Measurements from ENCODE around the gene SLX9. TPM values are rescaled to one million over a fixed set of nuclear protein-coding genes. Genes with fewer than 3 reads are reported as not detected.
A peak's percentile ranks its signal among the peaks of the same experiment; 100 is the strongest.

Gene SLX9
- total RNA-seq, 1 donor from 2014 or later, result 24.0 TPM

DNA sequence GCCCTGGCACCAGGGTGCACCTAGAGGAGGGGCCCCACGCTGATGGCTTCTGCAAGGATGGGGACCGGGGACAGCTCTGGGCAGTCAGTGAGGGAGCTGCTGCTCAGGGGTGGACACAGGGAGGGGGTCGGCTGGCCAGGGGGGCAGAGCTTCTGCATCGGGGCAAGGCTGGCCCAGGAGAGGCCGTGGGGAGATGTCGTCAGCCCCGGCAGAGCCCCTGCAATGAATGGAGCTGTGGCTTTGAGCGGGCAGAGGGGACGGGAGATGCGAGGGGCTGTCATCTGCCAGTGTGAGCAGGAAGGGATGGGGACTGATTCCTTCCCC, 31.8 kb downstream of the SLX9 start:
- TF ChIP-seq, protein P1, sequence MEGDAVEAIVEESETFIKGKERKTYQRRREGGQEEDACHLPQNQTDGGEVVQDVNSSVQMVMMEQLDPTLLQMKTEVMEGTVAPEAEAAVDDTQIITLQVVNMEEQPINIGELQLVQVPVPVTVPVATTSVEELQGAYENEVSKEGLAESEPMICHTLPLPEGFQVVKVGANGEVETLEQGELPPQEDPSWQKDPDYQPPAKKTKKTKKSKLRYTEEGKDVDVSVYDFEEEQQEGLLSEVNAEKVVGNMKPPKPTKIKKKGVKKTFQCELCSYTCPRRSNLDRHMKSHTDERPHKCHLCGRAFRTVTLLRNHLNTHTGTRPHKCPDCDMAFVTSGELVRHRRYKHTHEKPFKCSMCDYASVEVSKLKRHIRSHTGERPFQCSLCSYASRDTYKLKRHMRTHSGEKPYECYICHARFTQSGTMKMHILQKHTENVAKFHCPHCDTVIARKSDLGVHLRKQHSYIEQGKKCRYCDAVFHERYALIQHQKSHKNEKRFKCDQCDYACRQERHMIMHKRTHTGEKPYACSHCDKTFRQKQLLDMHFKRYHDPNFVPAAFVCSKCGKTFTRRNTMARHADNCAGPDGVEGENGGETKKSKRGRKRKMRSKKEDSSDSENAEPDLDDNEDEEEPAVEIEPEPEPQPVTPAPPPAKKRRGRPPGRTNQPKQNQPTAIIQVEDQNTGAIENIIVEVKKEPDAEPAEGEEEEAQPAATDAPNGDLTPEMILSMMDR (IDR thresholded peaks at IDR 0.05), result no peak
- peaks cover 55% of the 10 kb centered on the region for H3K4me1 Mint-ChIP-seq (ENCODE audit: low read depth)
- no peak overlapping the region for H3K27ac Mint-ChIP-seq (ENCODE audit: unreplicated experiment)

DNA sequence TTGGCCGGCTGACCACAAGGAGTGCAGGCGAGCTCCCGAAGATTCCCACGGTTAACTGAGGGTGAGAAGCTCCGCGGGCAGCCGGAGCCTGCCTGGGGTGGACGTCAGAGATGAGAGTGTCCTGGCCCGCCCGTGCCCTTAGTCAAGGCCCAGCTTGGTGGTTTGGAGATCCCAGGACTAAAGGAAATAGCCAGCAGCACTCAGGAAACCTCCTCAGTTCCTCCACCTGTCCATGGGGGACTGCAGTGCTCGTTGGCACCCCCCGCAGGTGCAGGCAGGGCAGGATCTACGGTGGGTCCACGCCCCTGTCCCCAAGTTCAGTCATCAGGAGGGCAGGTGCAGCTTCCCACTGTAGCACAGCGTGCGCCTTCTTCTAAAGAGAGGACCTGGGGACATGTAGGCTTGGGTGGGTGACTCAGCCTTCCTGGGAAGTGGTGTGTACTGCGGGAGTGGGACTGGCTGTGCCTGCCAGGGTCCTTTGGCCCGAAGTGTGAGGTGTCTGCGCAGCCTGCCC, 32.5 kb downstream of the SLX9 start:
- Mint-ChIP-seq H3K27ac (ENCODE audit: unreplicated experiment) (no peak overlapping the region), H3K4me3 (ENCODE audit: unreplicated experiment) (no peak overlapping the region), H3K36me3 (ENCODE audit: low read depth) (peaks cover 3% of the 10 kb centered on the region), H3K9me3 (ENCODE audit: low read depth) (no peaks in the 10 kb centered on the region), H3K4me1 (ENCODE audit: low read depth) (peaks cover 53% of the 10 kb centered on the region), H3K27me3 (ENCODE audit: low read depth) (no peaks in the 10 kb centered on the region)
- TF ChIP-seq, protein P1 (IDR thresholded peaks at IDR 0.05), result no peak
- no peak for DNase-seq (ENCODE audit: low spot score)

More for the DNA sequence above, 31.8 kb downstream of the SLX9 start:
- H3K36me3 Mint-ChIP-seq (ENCODE audit: low read depth), result peaks cover 3% of the 10 kb centered on the region
- no peak for DNase-seq (ENCODE audit: low spot score)
- no peaks in the 10 kb centered on the region for H3K27me3 Mint-ChIP-seq (ENCODE audit: low read depth)
- no peaks in the 10 kb centered on the region for H3K9me3 Mint-ChIP-seq (ENCODE audit: low read depth)
- H3K4me3 Mint-ChIP-seq (ENCODE audit: unreplicated experiment), result no peak overlapping the region

DNA sequence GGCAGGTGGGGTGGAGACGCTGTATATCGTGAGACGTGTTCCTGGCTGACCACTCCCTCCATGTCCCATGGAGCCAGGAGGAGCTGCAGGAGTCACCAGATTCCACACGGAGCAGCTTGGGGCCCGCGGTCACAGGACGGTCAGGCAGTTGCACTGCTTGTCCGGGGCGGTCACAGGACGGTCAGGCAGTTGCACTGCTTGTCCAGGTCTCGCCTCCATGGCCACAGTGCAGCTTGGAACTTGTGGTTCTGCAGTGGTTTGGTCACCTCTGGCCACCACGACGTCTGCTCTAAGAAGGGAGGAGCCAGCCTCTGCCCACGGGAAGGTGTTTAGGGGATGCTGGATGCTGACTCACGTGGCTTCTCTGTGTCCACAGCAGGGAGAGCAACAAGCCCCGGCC, 33.0 kb downstream of the SLX9 start:
- peaks cover 50% of the 10 kb centered on the region for H3K4me1 Mint-ChIP-seq (ENCODE audit: low read depth)
- TF ChIP-seq, protein P1 (IDR thresholded peaks at IDR 0.05), result no peak
- no peak for DNase-seq (ENCODE audit: low spot score)
- no peak overlapping the region for H3K27ac Mint-ChIP-seq (ENCODE audit: unreplicated experiment)
- H3K9me3 Mint-ChIP-seq (ENCODE audit: low read depth), result no peaks in the 10 kb centered on the region
- H3K27me3 Mint-ChIP-seq (ENCODE audit: low read depth), result no peaks in the 10 kb centered on the region
- H3K36me3 Mint-ChIP-seq (ENCODE audit: low read depth), result peaks cover 3% of the 10 kb centered on the region
- no peak overlapping the region for H3K4me3 Mint-ChIP-seq (ENCODE audit: unreplicated experiment)

DNA sequence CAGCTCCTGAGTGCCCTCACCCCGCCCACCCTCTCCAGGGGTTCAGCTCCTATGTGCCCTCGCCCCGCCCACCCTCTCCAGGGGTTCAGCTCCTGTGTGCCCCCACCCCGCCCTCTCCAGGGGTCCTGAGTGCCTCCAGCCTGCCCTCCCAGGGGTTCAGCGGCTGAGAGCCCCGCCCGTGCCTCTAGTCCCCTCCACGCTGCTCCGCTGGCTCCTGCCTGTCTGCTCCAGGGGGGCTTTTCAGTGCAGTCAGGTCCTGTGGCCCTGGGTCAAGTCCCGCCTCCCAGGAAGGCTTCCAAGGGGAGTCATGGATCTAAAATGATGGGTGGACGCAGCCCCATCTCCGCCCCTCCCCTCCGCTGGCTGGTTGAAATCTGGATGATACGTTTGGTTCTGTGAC, 33.8 kb downstream of the SLX9 start:
- H3K27me3 Mint-ChIP-seq (ENCODE audit: low read depth), result no peaks in the 10 kb centered on the region
- H3K27ac Mint-ChIP-seq (ENCODE audit: unreplicated experiment), result peak overlapping the region; percentile 41
- H3K9me3 Mint-ChIP-seq (ENCODE audit: low read depth), result no peaks in the 10 kb centered on the region
- DNase-seq (ENCODE audit: low spot score), result no peak
- TF ChIP-seq, protein P1 (IDR thresholded peaks at IDR 0.05), result no peak
- H3K36me3 Mint-ChIP-seq (ENCODE audit: low read depth), result peaks cover 3% of the 10 kb centered on the region
- peaks cover 44% of the 10 kb centered on the region for H3K4me1 Mint-ChIP-seq (ENCODE audit: low read depth)
- H3K4me3 Mint-ChIP-seq (ENCODE audit: unreplicated experiment), result no peak overlapping the region

DNA sequence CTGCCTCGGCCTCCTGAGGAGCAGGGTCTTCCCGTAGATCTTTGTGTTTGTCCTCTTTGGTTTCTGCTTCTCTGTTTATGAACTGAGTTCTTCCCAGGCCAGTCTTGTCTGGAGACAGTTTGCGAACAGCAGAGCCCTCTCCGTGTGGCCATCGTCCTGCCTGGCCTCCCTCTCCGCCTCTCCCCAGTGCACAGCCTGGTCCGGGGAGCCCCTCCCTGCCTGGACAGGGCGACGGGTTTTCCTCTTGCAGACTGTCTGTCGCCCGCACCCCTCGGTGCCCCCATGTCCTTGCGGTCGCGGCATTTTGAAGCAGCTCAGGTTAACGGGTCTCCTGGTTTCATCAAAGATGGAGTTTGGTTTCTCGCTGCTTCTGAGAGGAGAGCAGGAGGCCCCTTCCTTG, 34.8 kb downstream of the SLX9 start:
- TF ChIP-seq, protein P1 (IDR thresholded peaks at IDR 0.05), result no peak
- Mint-ChIP-seq H3K27ac (ENCODE audit: unreplicated experiment) (no peak overlapping the region), H3K9me3 (ENCODE audit: low read depth) (no peaks in the 10 kb centered on the region)

More for the DNA sequence above, 34.8 kb downstream of the SLX9 start:
- Mint-ChIP-seq H3K27me3 (ENCODE audit: low read depth) (no peaks in the 10 kb centered on the region), H3K36me3 (ENCODE audit: low read depth) (peaks cover 3% of the 10 kb centered on the region), H3K4me3 (ENCODE audit: unreplicated experiment) (no peak overlapping the region), H3K4me1 (ENCODE audit: low read depth) (peaks cover 33% of the 10 kb centered on the region)
- no peak for DNase-seq (ENCODE audit: low spot score)
